ENCODE data around the gene BAIAP2L1. TPM values are rescaled to one million over a fixed set of nuclear protein-coding genes. Genes with fewer than 3 reads are reported as not detected.

Gene BAIAP2L1
- total and polyA plus RNA-seq, 2 donors (not counting 3 experiments of a cell fraction or from before 2014, with no cell fraction given): 0.32 to 1.1 TPM

GRCh38 chr7:98278408-98278807, 122.5 kb downstream of the BAIAP2L1 start:
- Histone ChIP-seq H3K36me3 (ENCODE audit: control insufficient read depth in 2 of 2, extremely low read depth in 1 of 2, insufficient read depth in 2 of 2, low read length in 2 of 2) (no peaks in the 10 kb centered on the region), H3K9me3 (replicated peaks; ENCODE audit: control insufficient read depth, insufficient read depth, low read length) (no peaks in the 10 kb centered on the region), H4K20me1 (replicated peaks; ENCODE audit: control insufficient read depth, extremely low read depth, insufficient read depth, low read length) (no peaks in the 10 kb centered on the region), H3K79me2 (ENCODE audit: control insufficient read depth, insufficient read depth, low read length) (peaks cover 17% of the 10 kb centered on the region), H3K4me1 (ENCODE audit: control insufficient read depth, extremely low read depth, insufficient read depth, low read length) (peaks cover 8% of the 10 kb centered on the region), H3K27me3 (ENCODE audit: control insufficient read depth in 2 of 2, insufficient read depth in 2 of 2, low read length in 2 of 2) (no peaks in the 10 kb centered on the region), H3K4me3 (replicated peaks in 1 of 3; ENCODE audit: insufficient read depth in 1 of 3, low read depth in 1 of 3, low read length in 3 of 3) (no peak overlapping the region), H3K9me1 (replicated peaks; ENCODE audit: control insufficient read depth, extremely low read depth, insufficient read depth, low read length) (no peaks in the 10 kb centered on the region), H3K27ac (ENCODE audit: insufficient read depth, low read depth, low read length) (no peak overlapping the region), H3K9ac (replicated peaks; ENCODE audit: extremely low read depth, insufficient read depth, low read length) (no peak overlapping the region), H3K4me2 (ENCODE audit: insufficient read depth, low read length) (no peak overlapping the region), H2AFZ (ENCODE audit: low read depth, low read length) (no peak overlapping the region)
- intact Hi-C loops (cut with micrococcal nuclease): no loop called here
- BruUV-seq (replicated peaks): no TSS peak
- DNase-seq (ENCODE audit: low read depth, low spot score): no peak
- dilution Hi-C loops (cut with MboI; ENCODE audit: extremely low pct_ligation_motif_present, low sequenced_read_pairs): no loop called here
- POLR2A ChIA-PET: no interaction called here
- FAIRE-seq: no peak
- TF ChIP-seq CTCF (IDR thresholded peaks at IDR 0.05; ENCODE audit: extremely low read depth in 1 of 2, insufficient read depth in 1 of 2, low read depth in 1 of 2, low read length in 2 of 2) (no peak), FOS (IDR thresholded peaks at IDR 0.05; ENCODE audit: borderline replicate concordance, insufficient read depth, low read length) (no peak), MYC (IDR thresholded peaks at IDR 0.05; ENCODE audit: low read depth, low read length) (no peak), GATA2 (IDR thresholded peaks at IDR 0.05; ENCODE audit: insufficient read depth, insufficient read length, low read depth, low read length) (no peak), MAX (IDR thresholded peaks at IDR 0.05; ENCODE audit: insufficient read depth, insufficient read length) (no peak), JUN (IDR thresholded peaks at IDR 0.05; ENCODE audit: borderline replicate concordance, insufficient read depth, insufficient read length, low read depth) (no peak)
- CTCF ChIA-PET: interaction anchor here (1.3 to 4.2 kb wide), 2 partner anchors 11 to 17 kb away, joined by 4 to 21 read pairs; no protein-coding TSS in a partner anchor

Measured in endothelial cell of umbilical vein (primary cell).